Karpas-422 (cell line): ENCODE measurements around the gene CXCL1. TPM values are rescaled to one million over a fixed set of nuclear protein-coding genes. Genes with fewer than 3 reads are reported as not detected.

Experiments used
- DNase-seq: peaks from one replicate; pipeline ENCODE4 v3.0.0-alpha.2; 2015
- H2AFZ ChIP-seq: fragments of 200-600 bp; sonication (generic); 2 replicates; pipeline ENCODE4 v1.6.1; 2014; ENCODE audit warnings: antibody characterized with exemption, low read length, mixed read lengths
- H3K27ac ChIP-seq: fragments of 200-600 bp; sonication (generic); 2 replicates; pipeline ENCODE4 v1.5.1; 2014; ENCODE audit warnings: mild to moderate bottlenecking, low read length, moderate library complexity
- H3K27me3 ChIP-seq: fragments of 200-600 bp; sonication (generic); 2 replicates; pipeline ENCODE4 v1.6.1; 2014; ENCODE audit warnings: low read length, mixed read lengths
- H3K36me3 ChIP-seq: fragments of 200-600 bp; sonication (generic); 2 replicates; pipeline ENCODE4 v1.6.1; 2014; ENCODE audit warnings: low read length, mixed read lengths; ENCODE audit not compliant: insufficient read depth
- H3K4me1 ChIP-seq: fragments of 200-600 bp; sonication (generic); 2 replicates; pipeline ENCODE4 v1.6.1; 2014; ENCODE audit warnings: mild to moderate bottlenecking, low read length, mixed read lengths
- H3K4me2 ChIP-seq: fragments of 200-600 bp; sonication (generic); 2 replicates; pipeline ENCODE4 v1.6.1; 2014; ENCODE audit warnings: low read length, low read depth, mild to moderate bottlenecking; ENCODE audit not compliant: poor library complexity, severe bottlenecking
- H3K4me3 ChIP-seq: fragments of 200-600 bp; sonication (generic); 2 replicates; pipeline ENCODE4 v1.5.1; 2014; ENCODE audit warnings: mild to moderate bottlenecking, antibody characterized with exemption, low read length, mixed read lengths
- H3K79me2 ChIP-seq: fragments of 200-600 bp; sonication (generic); 2 replicates; pipeline ENCODE4 v1.6.1; 2014; ENCODE audit warnings: mild to moderate bottlenecking, low read length, mixed read lengths
- H3K9ac ChIP-seq: fragments of 200-600 bp; sonication (generic); 2 replicates; pipeline ENCODE4 v1.6.0; 2014; ENCODE audit warnings: low read length
- H3K9me2 ChIP-seq: fragments of 200-600 bp; sonication (generic), shearing (Covaris generic); replicated peaks from 2 replicates; pipeline ENCODE4 v1.6.0; 2014; ENCODE audit warnings: mild to moderate bottlenecking, low read length, moderate library complexity; ENCODE audit not compliant: insufficient read depth
- H3K9me3 ChIP-seq: fragments of 300-700, 200-600 bp; sonication (generic); 2 replicates; pipeline ENCODE4 v1.6.1; 2014; ENCODE audit warnings: low read length, mixed read lengths
- H4K20me1 ChIP-seq: fragments of 200-600 bp; sonication (generic); 2 replicates; pipeline ENCODE4 v1.6.1; 2014; ENCODE audit warnings: mild to moderate bottlenecking, antibody characterized with exemption, low read length, low read depth; ENCODE audit not compliant: insufficient read depth
- total RNA-seq: library from RNA; depleted of rRNA; stranded (reverse); fragments of >200 nt; shearing (Covaris generic); gene quantifications from 2 replicates; pipeline ENCODE4 v1.2.3, GENCODE V29; 2014; ENCODE audit warnings: low replicate concordance

Gene CXCL1
- total RNA-seq, 1 experiment from 2014 or later: not detected

- DNase-seq: no peak
- H3K9ac ChIP-seq: no peak overlapping the region
- no peaks in the 10 kb centered on the region for H3K9me3 ChIP-seq
- no peaks in the 10 kb centered on the region for H3K4me1 ChIP-seq
- H3K4me3 ChIP-seq: no peak overlapping the region
- no peak overlapping the region for H3K4me2 ChIP-seq
- H2AFZ ChIP-seq: no peak overlapping the region
- H3K27ac ChIP-seq: no peak overlapping the region
- no peaks in the 10 kb centered on the region for H4K20me1 ChIP-seq
- H3K9me2 ChIP-seq: no peaks in the 10 kb centered on the region
- H3K27me3 ChIP-seq: no peaks in the 10 kb centered on the region
- H3K36me3 ChIP-seq: no peaks in the 10 kb centered on the region
- H3K79me2 ChIP-seq: no peaks in the 10 kb centered on the region
Observed at GRCh38 chr4:73856518-73856917, 12.7 kb upstream of the CXCL1 start.

GRCh38 chr4:73859614-73860088, 9.5 kb upstream of the CXCL1 start:
- H3K4me1 ChIP-seq: no peaks in the 10 kb centered on the region
- no peak overlapping the region for H3K27ac ChIP-seq
- no peak overlapping the region for H3K9ac ChIP-seq
- no peak for DNase-seq
- H3K36me3 ChIP-seq: no peaks in the 10 kb centered on the region
- no peaks in the 10 kb centered on the region for H3K27me3 ChIP-seq
- no peak overlapping the region for H3K4me3 ChIP-seq
- no peaks in the 10 kb centered on the region for H4K20me1 ChIP-seq
- no peaks in the 10 kb centered on the region for H3K9me3 ChIP-seq
- no peaks in the 10 kb centered on the region for H3K79me2 ChIP-seq
- H2AFZ ChIP-seq: no peak overlapping the region
- no peak overlapping the region for H3K4me2 ChIP-seq
- H3K9me2 ChIP-seq: no peaks in the 10 kb centered on the region

GRCh38 chr4:73860181-73860580, 9.0 kb upstream of the CXCL1 start:
- H4K20me1 ChIP-seq: no peaks in the 10 kb centered on the region
- no peaks in the 10 kb centered on the region for H3K4me1 ChIP-seq
- no peak overlapping the region for H3K27ac ChIP-seq
- no peak overlapping the region for H3K4me2 ChIP-seq
- H3K79me2 ChIP-seq: no peaks in the 10 kb centered on the region
- no peaks in the 10 kb centered on the region for H3K9me2 ChIP-seq
- H3K9ac ChIP-seq: no peak overlapping the region
- H3K27me3 ChIP-seq: no peaks in the 10 kb centered on the region
- no peak overlapping the region for H3K4me3 ChIP-seq
- H3K36me3 ChIP-seq: no peaks in the 10 kb centered on the region
- H3K9me3 ChIP-seq: no peaks in the 10 kb centered on the region
- DNase-seq: no peak
- H2AFZ ChIP-seq: no peak overlapping the region

GRCh38 chr4:73860917-73861316, 8.3 kb upstream of the CXCL1 start:
- H3K9me2 ChIP-seq: no peaks in the 10 kb centered on the region
- H3K36me3 ChIP-seq: no peaks in the 10 kb centered on the region
- H3K4me3 ChIP-seq: no peak overlapping the region
- no peak overlapping the region for H2AFZ ChIP-seq
- no peaks in the 10 kb centered on the region for H3K9me3 ChIP-seq
- H3K4me1 ChIP-seq: no peaks in the 10 kb centered on the region
- no peaks in the 10 kb centered on the region for H3K27me3 ChIP-seq
- H3K4me2 ChIP-seq: no peak overlapping the region
- no peak overlapping the region for H3K9ac ChIP-seq
- no peak for DNase-seq
- H4K20me1 ChIP-seq: no peaks in the 10 kb centered on the region
- no peak overlapping the region for H3K27ac ChIP-seq
- H3K79me2 ChIP-seq: no peaks in the 10 kb centered on the region

- H3K36me3 ChIP-seq: no peaks in the 10 kb centered on the region
- no peak overlapping the region for H2AFZ ChIP-seq
- no peak overlapping the region for H3K4me2 ChIP-seq
- H3K9me3 ChIP-seq: no peaks in the 10 kb centered on the region
- H3K9ac ChIP-seq: no peak overlapping the region
- no peak overlapping the region for H3K27ac ChIP-seq
- H3K79me2 ChIP-seq: no peaks in the 10 kb centered on the region
- no peaks in the 10 kb centered on the region for H3K27me3 ChIP-seq
- DNase-seq: no peak
- H3K4me1 ChIP-seq: no peaks in the 10 kb centered on the region
- H3K9me2 ChIP-seq: no peaks in the 10 kb centered on the region
- no peaks in the 10 kb centered on the region for H4K20me1 ChIP-seq
- no peak overlapping the region for H3K4me3 ChIP-seq
Observed at GRCh38 chr4:73862322-73862721, 6.9 kb upstream of the CXCL1 start.

- Histone ChIP-seq H3K36me3 (no peaks in the 10 kb centered on the region), H3K9me3 (no peaks in the 10 kb centered on the region), H3K4me1 (no peaks in the 10 kb centered on the region), H3K9me2 (no peaks in the 10 kb centered on the region), H4K20me1 (no peaks in the 10 kb centered on the region), H3K4me2 (no peak overlapping the region), H3K27me3 (no peaks in the 10 kb centered on the region), H2AFZ (no peak overlapping the region), H3K79me2 (no peaks in the 10 kb centered on the region), H3K27ac (no peak overlapping the region), H3K4me3 (no peak overlapping the region), H3K9ac (no peak overlapping the region)
- DNase-seq: no peak
Observed at GRCh38 chr4:73864365-73864764, 4.8 kb upstream of the CXCL1 start.

- no peaks in the 10 kb centered on the region for H3K27me3 ChIP-seq
- H3K27ac ChIP-seq: no peak overlapping the region
- no peaks in the 10 kb centered on the region for H3K36me3 ChIP-seq
- no peak for DNase-seq
- H3K4me2 ChIP-seq: no peak overlapping the region
- H3K4me1 ChIP-seq: no peaks in the 10 kb centered on the region
- no peaks in the 10 kb centered on the region for H3K9me2 ChIP-seq
- no peaks in the 10 kb centered on the region for H3K79me2 ChIP-seq
- H2AFZ ChIP-seq: no peak overlapping the region
- no peak overlapping the region for H3K9ac ChIP-seq
- H3K9me3 ChIP-seq: no peaks in the 10 kb centered on the region
- H3K4me3 ChIP-seq: no peak overlapping the region
- H4K20me1 ChIP-seq: no peaks in the 10 kb centered on the region
Observed at GRCh38 chr4:73864961-73865360, 4.2 kb upstream of the CXCL1 start.

GRCh38 chr4:73865431-73866096, 3.6 kb upstream of the CXCL1 start:
- no peak overlapping the region for H3K4me3 ChIP-seq
- H4K20me1 ChIP-seq: no peaks in the 10 kb centered on the region
- DNase-seq: no peak
- no peaks in the 10 kb centered on the region for H3K9me3 ChIP-seq
- H3K27ac ChIP-seq: no peak overlapping the region
- no peaks in the 10 kb centered on the region for H3K4me1 ChIP-seq
- H2AFZ ChIP-seq: no peak overlapping the region
- no peaks in the 10 kb centered on the region for H3K79me2 ChIP-seq
- no peaks in the 10 kb centered on the region for H3K27me3 ChIP-seq
- H3K36me3 ChIP-seq: no peaks in the 10 kb centered on the region
- H3K4me2 ChIP-seq: no peak overlapping the region
- H3K9ac ChIP-seq: no peak overlapping the region
- no peaks in the 10 kb centered on the region for H3K9me2 ChIP-seq
